H9 (cell line): ENCODE data around the gene ARHGDIB. TPM values are rescaled to one million over a fixed set of nuclear protein-coding genes. Genes with fewer than 3 reads are reported as not detected.

Experiments used
- DNase-seq: peaks from one replicate; pipeline ENCODE4 v3.0.0-alpha.2; 2017
- H2AFZ ChIP-seq: one replicate; pipeline ENCODE4 v1.6.1; 2013; ENCODE audit warnings: mild to moderate bottlenecking, low read length, control low read depth, moderate library complexity
- H2AK5ac ChIP-seq: 2 replicates; pipeline ENCODE4 v1.6.1; 2013; ENCODE audit warnings: low read length, control low read depth, mixed read lengths; ENCODE audit not compliant: insufficient read length
- H2BK120ac ChIP-seq: one replicate; pipeline ENCODE4 v1.6.1; 2013; ENCODE audit warnings: low read depth, mild to moderate bottlenecking, low read length, control low read depth, inconsistent platforms; ENCODE audit not compliant: poor library complexity, severe bottlenecking
- H2BK12ac ChIP-seq: 2 replicates; pipeline ENCODE4 v1.6.1; 2013; ENCODE audit warnings: low read length, control low read depth, mixed read lengths, low read depth; ENCODE audit not compliant: insufficient read length
- H2BK15ac ChIP-seq: 2 replicates; pipeline ENCODE4 v1.6.1; 2013; ENCODE audit warnings: low read depth, low read length, control low read depth
- H2BK20ac ChIP-seq: one replicate; pipeline ENCODE4 v1.6.1; 2013; ENCODE audit warnings: low read depth, mild to moderate bottlenecking, low read length, control low read depth, inconsistent platforms; ENCODE audit not compliant: poor library complexity, severe bottlenecking
- H2BK5ac ChIP-seq: 2 replicates; pipeline ENCODE4 v1.6.1; 2013; ENCODE audit warnings: low read length, control low read depth, mixed read lengths; ENCODE audit not compliant: insufficient read length
- H3K14ac ChIP-seq: 2 replicates; pipeline ENCODE4 v1.6.1; 2013; ENCODE audit warnings: low read length, control low read depth; ENCODE audit not compliant: insufficient read depth
- H3K18ac ChIP-seq: 2 replicates; pipeline ENCODE4 v1.6.1; 2013; ENCODE audit warnings: low read depth, mild to moderate bottlenecking, mixed read lengths, low read length, control low read depth; ENCODE audit not compliant: insufficient read length
- H3K23ac ChIP-seq: 2 replicates; pipeline ENCODE4 v1.6.1; 2013; ENCODE audit warnings: low read length, control low read depth, mixed read lengths, low read depth; ENCODE audit not compliant: insufficient read length
- H3K23me2 ChIP-seq: 2 replicates; pipeline ENCODE4 v1.6.1; 2013; ENCODE audit warnings: low read depth, mild to moderate bottlenecking, mixed read lengths, low read length, control low read depth; ENCODE audit not compliant: insufficient read length, poor library complexity, severe bottlenecking
- H3K27ac ChIP-seq: 2 replicates; pipeline ENCODE4 v1.5.1; 2013; ENCODE audit warnings: low read length, control low read depth, mixed read lengths, low read depth; ENCODE audit not compliant: insufficient read length
- H3K27me3 ChIP-seq: 2 replicates; pipeline ENCODE4 v1.6.1; 2013; ENCODE audit warnings: low read length, control low read depth, inconsistent platforms; ENCODE audit not compliant: insufficient read depth
- H3K4ac ChIP-seq: 2 replicates; pipeline ENCODE4 v1.6.1; 2013; ENCODE audit warnings: low read depth, mild to moderate bottlenecking, control low read depth, inconsistent platforms, low read length, moderate library complexity
- H3K4me1 ChIP-seq: 2 replicates; pipeline ENCODE4 v1.6.1; 2013; ENCODE audit warnings: low read length, control low read depth, inconsistent platforms; ENCODE audit not compliant: insufficient read depth
- H3K4me2 ChIP-seq: 2 replicates; pipeline ENCODE4 v1.6.1; 2013; ENCODE audit warnings: low read length, control low read depth, mixed read lengths; ENCODE audit not compliant: insufficient read length, insufficient read depth
- H3K56ac ChIP-seq: 2 replicates; pipeline ENCODE4 v1.6.1; 2013; ENCODE audit warnings: low read depth, mild to moderate bottlenecking, mixed read lengths, low read length, control low read depth; ENCODE audit not compliant: insufficient read length
- H3K79me1 ChIP-seq: 2 replicates; pipeline ENCODE4 v1.6.1; 2013; ENCODE audit warnings: low read depth, mild to moderate bottlenecking, moderate library complexity, low read length, control low read depth, inconsistent platforms; ENCODE audit not compliant: insufficient read depth, poor library complexity, severe bottlenecking
- H3K79me2 ChIP-seq: 2 replicates; pipeline ENCODE4 v1.6.1; 2013; ENCODE audit warnings: low read length, control low read depth, inconsistent platforms; ENCODE audit not compliant: insufficient read depth
- H3K9ac ChIP-seq: 2 replicates; pipeline ENCODE4 v1.6.1; 2013; ENCODE audit warnings: low read length, control low read depth, mixed read lengths; ENCODE audit not compliant: insufficient read length; ENCODE audit errors: extremely low read depth
- H3K9me3 ChIP-seq: one replicate; pipeline ENCODE4 v1.6.1; 2013; ENCODE audit warnings: low read depth, low read length, inconsistent platforms; ENCODE audit not compliant: control insufficient read depth
- H3T11ph ChIP-seq: one replicate; pipeline ENCODE4 v1.6.1; 2013; ENCODE audit warnings: mild to moderate bottlenecking, low read length, control low read depth, inconsistent platforms
- H4K20me1 ChIP-seq: one replicate; pipeline ENCODE4 v1.6.1; 2013; ENCODE audit not compliant: control insufficient read depth, insufficient read length, insufficient read depth
- H4K5ac ChIP-seq: 2 replicates; pipeline ENCODE4 v1.6.1; 2013; ENCODE audit warnings: low read depth, mild to moderate bottlenecking, mixed read lengths, low read length, control low read depth; ENCODE audit not compliant: insufficient read length
- H4K8ac ChIP-seq: replicated peaks from 2 replicates; pipeline ENCODE4 v1.6.1; 2013; ENCODE audit warnings: low read length, control low read depth, mixed read lengths, low read depth; ENCODE audit not compliant: insufficient read length
- H4K91ac ChIP-seq: 2 replicates; pipeline ENCODE4 v1.6.1; 2013; ENCODE audit warnings: low read depth, mild to moderate bottlenecking, moderate library complexity, mixed read lengths, low read length, control low read depth; ENCODE audit not compliant: insufficient read length
- H3K27ac Mint-ChIP-seq, 3 experiments: 2 replicates in 2 of 3; 3 replicates in 1 of 3; pipeline ENCODE4 v1.8.0; 2020 to 2021; ENCODE audit warnings: mixed read lengths in 3 of 3, mild to moderate bottlenecking in 1 of 3, moderate library complexity in 1 of 3
- H3K27me3 Mint-ChIP-seq: 2 replicates; pipeline ENCODE4 v1.8.0; 2021; ENCODE audit warnings: low read depth, mild to moderate bottlenecking, moderate library complexity, mixed read lengths
- H3K36me3 Mint-ChIP-seq, 3 experiments: 2 replicates in 2 of 3; 3 replicates in 1 of 3; pipeline ENCODE4 v1.8.0; 2020 to 2021; ENCODE audit warnings: low read depth in 3 of 3, mixed read lengths in 3 of 3; ENCODE audit not compliant: insufficient read depth in 1 of 3
- H3K4me1 Mint-ChIP-seq, 2 experiments: 2 replicates each; pipeline ENCODE4 v1.8.0; 2020; ENCODE audit warnings: mixed read lengths in 2 of 2
- H3K4me3 Mint-ChIP-seq, 2 experiments: 2 replicates in 1 of 2; 3 replicates in 1 of 2; pipeline ENCODE4 v1.8.0; 2020 to 2021; ENCODE audit warnings: mild to moderate bottlenecking in 2 of 2, mixed read lengths in 2 of 2, moderate library complexity in 1 of 2
- H3K9me3 Mint-ChIP-seq, 2 experiments: 2 replicates in 1 of 2; 3 replicates in 1 of 2; pipeline ENCODE4 v1.8.0; 2020; ENCODE audit warnings: mild to moderate bottlenecking in 2 of 2, mixed read lengths in 2 of 2, moderate library complexity in 1 of 2
- CTCF ChIP-seq: fragments of 200-600 bp; sonication (generic); conservative IDR thresholded peaks from 3 replicates; pipeline ENCODE4 v1.8.0; 2021; ENCODE audit warnings: antibody characterized with exemption, mild to moderate bottlenecking
- WGBS: extraction: QIAGEN DNeasy Blood & Tissue Kit; methylation state at CpG from one replicate; pipeline ENCODE4 v1.1.7; 2013; ENCODE audit warnings: missing lambda C conversion rate, low lambda C conversion rate, mixed read lengths; ENCODE audit not compliant: insufficient read length; ENCODE audit errors: extremely low coverage; 5-methylcytosine and 5-hydroxymethylcytosine counted together
- total RNA-seq: library from RNA; stranded (reverse); gene quantifications from 2 replicates; pipeline ENCODE4 v1.2.1, GENCODE V29; 2021

The ARHGDIB gene
- total RNA-seq, 1 experiment from 2014 or later: 0.44 TPM

DNA sequence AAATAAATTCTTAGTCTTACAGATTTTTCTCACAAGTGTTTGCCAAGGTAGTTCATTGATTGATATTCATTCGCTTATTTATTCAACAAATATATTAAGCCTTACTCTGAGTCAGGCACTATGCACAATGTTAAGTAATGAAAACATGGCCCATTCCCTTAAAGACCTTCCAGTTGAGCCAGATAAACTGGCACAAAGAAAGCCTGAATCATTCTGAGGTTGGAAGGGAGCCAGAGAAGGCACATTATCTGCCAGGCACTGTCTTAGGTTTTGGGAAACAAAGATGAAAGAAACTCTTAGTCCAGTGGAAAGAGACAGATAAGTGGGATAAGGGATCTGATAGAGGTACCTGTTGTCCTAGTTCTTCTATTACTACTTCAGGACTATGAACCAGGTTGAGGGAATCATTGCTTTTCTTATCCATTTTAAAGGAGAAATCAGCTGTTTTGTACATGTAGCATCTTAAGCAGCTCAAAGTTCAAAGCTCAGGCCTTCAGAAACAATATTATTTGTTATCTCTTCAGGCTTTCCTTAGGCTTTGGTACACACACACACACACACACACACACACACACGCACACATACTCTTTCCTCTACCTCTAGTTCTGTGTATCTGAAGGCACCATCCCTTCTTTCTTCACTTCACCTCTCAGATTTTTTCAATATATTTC lies 38.4 kb upstream of the ARHGDIB start:
- Histone ChIP-seq H2BK5ac (no peak overlapping the region), H3K23ac (no peak overlapping the region), H3K4me2 (no peak overlapping the region), H3K79me2 (no peaks in the 10 kb centered on the region), H3T11ph (no peak overlapping the region), H3K79me1 (no peaks in the 10 kb centered on the region), H2BK15ac (no peak overlapping the region), H4K91ac (no peak overlapping the region), H2BK120ac (no peak overlapping the region), H3K14ac (no peak overlapping the region), H3K27me3 (no peaks in the 10 kb centered on the region), H3K18ac (no peak overlapping the region), H2BK20ac (no peak overlapping the region), H3K9ac (no peak overlapping the region), H2AFZ (no peak overlapping the region), H3K23me2 (no peaks in the 10 kb centered on the region), H2AK5ac (no peak overlapping the region), H3K56ac (no peak overlapping the region), H4K20me1 (no peaks in the 10 kb centered on the region), H4K5ac (no peak overlapping the region), H3K27ac (no peak overlapping the region), H3K4me1 (no peaks in the 10 kb centered on the region; the same call in 1 of the 2 replicates), H3K4ac (no peak overlapping the region), H4K8ac (no peak overlapping the region), H2BK12ac (no peak overlapping the region), H3K9me3 (no peaks in the 10 kb centered on the region)
- H3K9me3 Mint-ChIP-seq: peaks cover 0 to 2% of the 10 kb centered on the region in 2 experiments; a peak in 1 of 5 replicates
- H3K27me3 Mint-ChIP-seq: no peaks in the 10 kb centered on the region
- no peak for TF ChIP-seq CTCF
- no CpG with 5 or more reads among the region's 2 CpGs for WGBS
- no peak overlapping the region for H3K27ac Mint-ChIP-seq
- H3K4me1 Mint-ChIP-seq: peaks cover 9 to 11% of the 10 kb centered on the region in 2 experiments
- no peak overlapping the region for H3K4me3 Mint-ChIP-seq
- DNase-seq: no peak
- no peaks in the 10 kb centered on the region for H3K36me3 Mint-ChIP-seq
